Measurements from ENCODE around the gene MORN1. TPM values are rescaled to one million over a fixed set of nuclear protein-coding genes. Genes with fewer than 3 reads are reported as not detected.

The MORN1 gene
- total RNA-seq, 1 experiment from 2014 or later = 23.2 TPM

GRCh38 chr1:2271841-2272655, 119.3 kb downstream of the MORN1 start:
- Mint-ChIP-seq H3K27me3 (ENCODE audit: unreplicated experiment) (no peaks in the 10 kb centered on the region), H3K27ac (ENCODE audit: unreplicated experiment) (no peak overlapping the region), H3K36me3 (ENCODE audit: insufficient read depth, unreplicated experiment) (no peaks in the 10 kb centered on the region), H3K9me3 (ENCODE audit: low read depth, unreplicated experiment) (no peaks in the 10 kb centered on the region), H3K4me3 (ENCODE audit: low read depth, unreplicated experiment) (no peak overlapping the region), H3K4me1 (ENCODE audit: low read depth, unreplicated experiment) (no peaks in the 10 kb centered on the region)
- DNase-seq = no peak
- intact Hi-C loops (cut with micrococcal nuclease; ENCODE audit: unreplicated experiment) = no loop called here
- CTCF ChIA-PET = no interaction called here
- TF ChIP-seq, protein P1, sequence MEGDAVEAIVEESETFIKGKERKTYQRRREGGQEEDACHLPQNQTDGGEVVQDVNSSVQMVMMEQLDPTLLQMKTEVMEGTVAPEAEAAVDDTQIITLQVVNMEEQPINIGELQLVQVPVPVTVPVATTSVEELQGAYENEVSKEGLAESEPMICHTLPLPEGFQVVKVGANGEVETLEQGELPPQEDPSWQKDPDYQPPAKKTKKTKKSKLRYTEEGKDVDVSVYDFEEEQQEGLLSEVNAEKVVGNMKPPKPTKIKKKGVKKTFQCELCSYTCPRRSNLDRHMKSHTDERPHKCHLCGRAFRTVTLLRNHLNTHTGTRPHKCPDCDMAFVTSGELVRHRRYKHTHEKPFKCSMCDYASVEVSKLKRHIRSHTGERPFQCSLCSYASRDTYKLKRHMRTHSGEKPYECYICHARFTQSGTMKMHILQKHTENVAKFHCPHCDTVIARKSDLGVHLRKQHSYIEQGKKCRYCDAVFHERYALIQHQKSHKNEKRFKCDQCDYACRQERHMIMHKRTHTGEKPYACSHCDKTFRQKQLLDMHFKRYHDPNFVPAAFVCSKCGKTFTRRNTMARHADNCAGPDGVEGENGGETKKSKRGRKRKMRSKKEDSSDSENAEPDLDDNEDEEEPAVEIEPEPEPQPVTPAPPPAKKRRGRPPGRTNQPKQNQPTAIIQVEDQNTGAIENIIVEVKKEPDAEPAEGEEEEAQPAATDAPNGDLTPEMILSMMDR (IDR thresholded peaks at IDR 0.05; ENCODE audit: unreplicated experiment) = no peak
- no TSS peak for BruUV-seq (replicated peaks)

Other genes with a start within 250 kb of the MORN1 start
- gene FAAP20, start 196.8 kb downstream of the MORN1 start, total RNA-seq (2022) = 36.3 and 42.9 TPM in 2 replicates
- 32.8 and 33.8 TPM in 2 replicates for gene SKI, start 163.2 kb downstream of the MORN1 start, total RNA-seq (2022)
- gene RER1, start 287 bp upstream of the MORN1 start, total RNA-seq (2022) = 118 and 120 TPM in 2 replicates
- gene PEX10, start 21.0 kb upstream of the MORN1 start, total RNA-seq (2022) = 22.3 and 24.0 TPM in 2 replicates
- gene PLCH2, start 84.7 kb upstream of the MORN1 start, total RNA-seq (2022) = 3.1 and 4.1 TPM in 2 replicates
- 24.4 and 24.7 TPM in 2 replicates for gene PANK4, start 135.0 kb upstream of the MORN1 start, total RNA-seq (2022)
- gene HES5, start 138.7 kb upstream of the MORN1 start, total RNA-seq (2022) = not detected in 2 replicates
- 24.4 and 33.4 TPM in 2 replicates for gene TNFRSF14, start 164.8 kb upstream of the MORN1 start, total RNA-seq (2022)
- 31.0 and 51.5 TPM in 2 replicates for gene PRXL2B, start 195.2 kb upstream of the MORN1 start, total RNA-seq (2022)
- 5.6 and 10.9 TPM in 2 replicates for gene MMEL1, start 241.5 kb upstream of the MORN1 start, total RNA-seq (2022)

Data from Calu3 (cell line).